Left colon (tissue), 2 donors: ENCODE data around the gene C19orf44. TPM values are rescaled to one million over a fixed set of nuclear protein-coding genes. Genes with fewer than 3 reads are reported as not detected.

Source experiments
- ATAC-seq: fragments of 200-7000 bp; cut with Tn5 transposase; one replicate; pipeline ENCODE4 v1.9.1; 2020; ENCODE audit warnings: mild to moderate bottlenecking, moderate library complexity
- DNase-seq, 2 donors: peaks; one replicate each; pipeline ENCODE4 v3.0.0-alpha.2; 2020
- intact Hi-C, 2 donors: fragments of 100-400 bp; cut with DNase I in 1 of 2; cut with micrococcal nuclease in 1 of 2; formaldehyde crosslinking; loops; one replicate each; pipeline versions ENCODE4 v1.11.2 to v1.14.0; 2022; cut with DNase I, micrococcal nuclease
- total RNA-seq, 2 donors: library from RNA; stranded (reverse); fragmentation: NEBNext Ultra II Directional; extraction: Animal tissue kit (Norgen Biotek cat#: 25700); gene quantifications; one replicate each; pipeline ENCODE4 v1.2.1, GENCODE V29; 2021
- donor health status: DM: no; HTN: no; CAD: no.
- donor health status: DM: yes; HTN: yes; CAD: no.

C19orf44 gene
- total RNA-seq, 2 donors from 2014 or later = 1.4 to 2.4 TPM

GRCh38 chr19:16554776-16555175, 58.6 kb downstream of the C19orf44 start:
- no peak for ATAC-seq
- intact Hi-C loops = no loop called here
- no peak for DNase-seq

GRCh38 chr19:16559780-16560276, 63.6 kb downstream of the C19orf44 start:
- DNase-seq (no peak), ATAC-seq (no peak)
- intact Hi-C loops = no loop called here

- ATAC-seq (no peak), DNase-seq (no peak)
- intact Hi-C loops = no loop called here
Observed at GRCh38 chr19:16561382-16561781, 65.2 kb downstream of the C19orf44 start.

GRCh38 chr19:16562608-16563025, 66.4 kb downstream of the C19orf44 start:
- no peak for DNase-seq
- intact Hi-C loops = no loop called here
- ATAC-seq = no peak

GRCh38 chr19:16564842-16565241, 68.6 kb downstream of the C19orf44 start:
- DNase-seq (no peak), ATAC-seq (peak; percentile 83)
- intact Hi-C loops = no loop called here

GRCh38 chr19:16566161-16566560, 70.0 kb downstream of the C19orf44 start:
- peak in 1 of 2 donors; percentile 35 for DNase-seq
- ATAC-seq = peak; percentile 22
- intact Hi-C loops = no loop called here

GRCh38 chr19:16566702-16567101, 70.5 kb downstream of the C19orf44 start:
- ATAC-seq (no peak), DNase-seq (no peak)
- intact Hi-C loops = no loop called here

- intact Hi-C loops = no loop called here
- DNase-seq (no peak), ATAC-seq (no peak)
Observed at GRCh38 chr19:16569609-16570320, 73.6 kb downstream of the C19orf44 start.

Other genes starting within 250 kb of the C19orf44 start
- gene KLF2, start 171.6 kb upstream of the C19orf44 start, total RNA-seq = 10 to 100 TPM; 28.2 to 29.4 TPM
- gene EPS15L1, start 24.4 kb upstream of the C19orf44 start, total RNA-seq = 10 to 100 TPM; 33.4 to 41.1 TPM
- not detected for gene CALR3, start 227 bp upstream of the C19orf44 start, total RNA-seq
- gene CHERP, start 46.0 kb downstream of the C19orf44 start, total RNA-seq = 10 to 100 TPM; 32.1 to 41.5 TPM
- 10 to 100 TPM; 35.8 to 37.7 TPM for gene SLC35E1, start 76.0 kb downstream of the C19orf44 start, total RNA-seq
- gene MED26, start 131.8 kb downstream of the C19orf44 start, total RNA-seq = 10 to 100 TPM in 1 of 2 donors, 1 to 10 TPM in 1; 9.0 to 10.4 TPM
- 10 to 100 TPM; 70.7 to 75.0 TPM for gene SMIM7, start 163.8 kb downstream of the C19orf44 start, total RNA-seq
- gene TMEM38A, start 164.7 kb downstream of the C19orf44 start, total RNA-seq = 1 to 10 TPM; 6.4 to 9.1 TPM
- under 1 TPM; 0.52 to 0.81 TPM for gene NWD1, start 223.5 kb downstream of the C19orf44 start, total RNA-seq